HepG2 (cell line): ENCODE data around the gene RNF208. TPM values are rescaled to one million over a fixed set of nuclear protein-coding genes. Genes with fewer than 3 reads are reported as not detected.

Experiments used
- ATAC-seq: fragments of 200-7000 bp; cut with Tn5 transposase; 3 replicates; pipeline ENCODE4 v1.9.1; 2020; ENCODE audit warnings: mild to moderate bottlenecking, moderate library complexity
- BruUV-seq: library from RNA; stranded (reverse); fragments of 400-500 nt; replicated peaks from 2 replicates; lab custom pipeline; 2021; lab: Mats Ljungman, UMichigan
- CTCF ChIA-PET: fragments of 300-600 bp; formaldehyde crosslinking; extraction: SDS; loops from one replicate; lab custom pipeline; 2021; ENCODE audit warnings: low total read pairs, inconsistent platforms, low intra/inter-chr PET ratio; lab: Yijun Ruan, JAX
- POLR2A ChIA-PET: fragments of 350-600 bp; sonication (Branson Sonifier 250); formaldehyde crosslinking; loops from one replicate; lab custom pipeline; 2020; ENCODE audit warnings: antibody characterized with exemption, inconsistent platforms; lab: Yijun Ruan, JAX
- DNase-seq: peaks from one replicate; pipeline ENCODE4 v3.0.0-alpha.2; 2015; ENCODE audit warnings: low spot score
- FAIRE-seq: peaks from 3 replicates; lab custom pipeline; 2011; peaks lifted over from hg19 to GRCh38; lab: Jason Lieb, UNC
- H2AFZ ChIP-seq: one replicate; pipeline ENCODE4 v1.6.1; 2011; ENCODE audit warnings: low read length, inconsistent platforms
- H3K27ac ChIP-seq: fragments of 300-600 bp; 3 replicates; pipeline ENCODE4 v1.8.0; 2011; ENCODE audit warnings: mixed run types, mild to moderate bottlenecking, mixed read lengths, low read length, inconsistent platforms; ENCODE audit not compliant: insufficient read depth; ENCODE audit errors: extremely low read length
- H3K27me3 ChIP-seq, 2 experiments: fragments of 200-600 bp in 1 of 2; 2 replicates in 1 of 2; 3 replicates in 1 of 2; pipeline versions ENCODE4 v1.6.0 to v1.8.0; 2011; ENCODE audit warnings: low read length in 2 of 2, mild to moderate bottlenecking in 2 of 2, moderate library complexity in 2 of 2, inconsistent platforms in 1 of 2; ENCODE audit not compliant: insufficient read depth in 2 of 2, control insufficient read depth in 1 of 2
- H3K36me3 ChIP-seq, 2 experiments: fragments of 200-600 bp in 1 of 2; replicated peaks in 1 of 2; 2 replicates in 1 of 2; 3 replicates in 1 of 2; pipeline versions ENCODE4 v1.5.1 to v1.8.0; 2011; ENCODE audit warnings: low read length in 2 of 2, inconsistent platforms in 1 of 2; ENCODE audit not compliant: insufficient read depth in 2 of 2, control insufficient read depth in 1 of 2
- H3K4me1 ChIP-seq: 2 replicates; pipeline ENCODE4 v1.5.1; 2012; ENCODE audit warnings: low read length, inconsistent platforms; ENCODE audit not compliant: insufficient read depth
- H3K4me2 ChIP-seq: 2 replicates; pipeline ENCODE4 v1.6.0; 2011; ENCODE audit warnings: low read depth, low read length, inconsistent platforms
- H3K4me3 ChIP-seq, 3 experiments: fragments of 200-600 bp in 1 of 3; sonication (generic), shearing (Covaris generic) in 1 of 3; replicated peaks in 1 of 3; 2 replicates each; pipeline ENCODE4 v1.5.1; 2011 to 2016; ENCODE audit warnings: low read length in 3 of 3, inconsistent platforms in 2 of 3, low read depth in 2 of 3, mild to moderate bottlenecking in 2 of 3, control low read depth in 1 of 3, mixed read lengths in 1 of 3; ENCODE audit not compliant: insufficient read depth in 1 of 3
- H3K79me2 ChIP-seq: one replicate; pipeline ENCODE4 v1.6.1; 2011; ENCODE audit warnings: low read length, inconsistent platforms; ENCODE audit not compliant: insufficient read depth
- H3K9ac ChIP-seq: 2 replicates; pipeline ENCODE4 v1.6.0; 2011; ENCODE audit warnings: mild to moderate bottlenecking, low read depth, low read length, inconsistent platforms; ENCODE audit not compliant: insufficient read depth
- H3K9me3 ChIP-seq: 2 replicates; pipeline ENCODE4 v1.5.1; 2012; ENCODE audit warnings: mild to moderate bottlenecking, low read length
- H4K20me1 ChIP-seq: 2 replicates; pipeline ENCODE4 v1.6.0; 2011; ENCODE audit warnings: inconsistent platforms, mild to moderate bottlenecking, low read length, moderate library complexity; ENCODE audit not compliant: insufficient read depth
- AGO2 ChIP-seq: fragments of 200-400 bp; formaldehyde crosslinking; optimal IDR thresholded peaks from 2 replicates; pipeline ENCODE3; 2017; ENCODE audit warnings: mild to moderate bottlenecking, low read depth, low read length, moderate library complexity
- RBFOX2 ChIP-seq: fragments of 200-400 bp; formaldehyde crosslinking; IDR thresholded peaks from 2 replicates; pipeline ENCODE4 v1.6.1; 2017; ENCODE audit warnings: low read depth, mild to moderate bottlenecking, low read length
- RFX3 ChIP-seq: IDR thresholded peaks from 2 replicates; pipeline ENCODE4 v1.6.1; 2016; ENCODE audit warnings: missing biosample characterization, missing genetic modification reagents
- SP140L ChIP-seq: sonication (generic); formaldehyde crosslinking; IDR thresholded peaks from 2 replicates; pipeline ENCODE4 v1.4.0; 2020; ENCODE audit warnings: missing genetic modification reagents, borderline replicate concordance
- ZBTB38 ChIP-seq: sonication (generic); formaldehyde crosslinking; IDR thresholded peaks from 2 replicates; pipeline ENCODE4 v1.5.1; 2020; ENCODE audit warnings: mild to moderate bottlenecking, missing genetic modification reagents
- ZC3H13 ChIP-seq: sonication (generic); formaldehyde crosslinking; IDR thresholded peaks from 2 replicates; pipeline ENCODE4 v1.8.1; 2023; ENCODE audit warnings: mild to moderate bottlenecking, missing genetic modification reagents, moderate library complexity
- ZFY ChIP-seq: sonication (generic); formaldehyde crosslinking; IDR thresholded peaks from 2 replicates; pipeline ENCODE4 v1.4.0; 2020; ENCODE audit warnings: missing genetic modification reagents
- ZMYM4 ChIP-seq: sonication (generic); formaldehyde crosslinking; IDR thresholded peaks from 2 replicates; pipeline ENCODE4 v1.8.1; 2023; ENCODE audit warnings: mild to moderate bottlenecking, missing genetic modification reagents
- ZNF709 ChIP-seq: sonication (generic); formaldehyde crosslinking; IDR thresholded peaks from 2 replicates; pipeline ENCODE4 v1.5.0; 2020; ENCODE audit warnings: mild to moderate bottlenecking, missing genetic modification reagents
- ZNF776 ChIP-seq: sonication (generic); formaldehyde crosslinking; IDR thresholded peaks from 2 replicates; pipeline ENCODE4 v1.4.0; 2020; ENCODE audit warnings: mild to moderate bottlenecking, missing genetic modification reagents
- ZNF891 ChIP-seq: sonication (generic); formaldehyde crosslinking; IDR thresholded peaks from 2 replicates; pipeline ENCODE4 v1.5.0; 2020; ENCODE audit warnings: mild to moderate bottlenecking, missing genetic modification reagents
- WGBS: methylation state at CpG from one replicate; pipeline ENCODE4 v1.1.6; 2017; ENCODE audit warnings: low lambda C conversion rate; 5-methylcytosine and 5-hydroxymethylcytosine counted together
- in situ Hi-C: cut with HindIII; loops from 2 replicates; pipeline ENCODE4 v1.10.0; 2017; ENCODE audit warnings: low pct_unique_long_range_greater_than_20kb; ENCODE audit not compliant: extremely low pct_ligation_motif_present
- intact Hi-C: fragments of 100-400 bp; cut with micrococcal nuclease; formaldehyde crosslinking; loops from one replicate; pipeline ENCODE4 v1.10.0; 2022; ENCODE audit not compliant: unreplicated experiment
- polyA plus RNA-seq, 8 experiments: library from polyadenylated mRNA; depleted of rRNA in 3 of 8; stranded (reverse) in 7 of 8; unstranded in 1 of 8; fragments of >200 nt; fragmentation: Illumina TruSeq in 4 of 8; extraction: Trizol in 4 of 8; gene quantifications; 2 replicates each; pipeline versions ENCODE4 v1.2.1 to v1.2.3, GENCODE V29; 2011 to 2016; ENCODE audit warnings: low read depth in 4 of 8, missing spikeins in 1 of 8, mixed read lengths in 1 of 8; ENCODE audit not compliant: insufficient read depth in 1 of 8
- total RNA-seq, 5 experiments: library from RNA; depleted of rRNA; stranded (reverse); fragments of >200 nt; fragmentation: Illumina TruSeq; extraction: Trizol; gene quantifications; 2 replicates each; pipeline ENCODE4 v1.2.3, GENCODE V29; 2016; ENCODE audit warnings: low read depth in 1 of 5
- TF ChIP-seq, protein P1 (sequence below): sonication (generic); formaldehyde crosslinking; IDR thresholded peaks from 2 replicates; pipeline ENCODE4 v1.5.1; 2020; ENCODE audit warnings: missing genetic modification reagents, mild to moderate bottlenecking, borderline replicate concordance
- TF ChIP-seq, protein P2 (sequence below): sonication (generic); formaldehyde crosslinking; IDR thresholded peaks from 2 replicates; pipeline ENCODE4 v1.8.1; 2023; ENCODE audit warnings: missing genetic modification reagents, mild to moderate bottlenecking, borderline replicate concordance
- TF ChIP-seq, protein P3 (sequence below): sonication (generic); formaldehyde crosslinking; IDR thresholded peaks from 2 replicates; pipeline ENCODE4 v1.5.0; 2020; ENCODE audit warnings: mild to moderate bottlenecking, missing genetic modification reagents, borderline replicate concordance

RNF208 gene
- total and polyA plus RNA-seq, 2 of the 13 experiments (the other 11 are each of a cell fraction or from before 2014, with no cell fraction given): 1.6 to 2.1 TPM

DNA sequence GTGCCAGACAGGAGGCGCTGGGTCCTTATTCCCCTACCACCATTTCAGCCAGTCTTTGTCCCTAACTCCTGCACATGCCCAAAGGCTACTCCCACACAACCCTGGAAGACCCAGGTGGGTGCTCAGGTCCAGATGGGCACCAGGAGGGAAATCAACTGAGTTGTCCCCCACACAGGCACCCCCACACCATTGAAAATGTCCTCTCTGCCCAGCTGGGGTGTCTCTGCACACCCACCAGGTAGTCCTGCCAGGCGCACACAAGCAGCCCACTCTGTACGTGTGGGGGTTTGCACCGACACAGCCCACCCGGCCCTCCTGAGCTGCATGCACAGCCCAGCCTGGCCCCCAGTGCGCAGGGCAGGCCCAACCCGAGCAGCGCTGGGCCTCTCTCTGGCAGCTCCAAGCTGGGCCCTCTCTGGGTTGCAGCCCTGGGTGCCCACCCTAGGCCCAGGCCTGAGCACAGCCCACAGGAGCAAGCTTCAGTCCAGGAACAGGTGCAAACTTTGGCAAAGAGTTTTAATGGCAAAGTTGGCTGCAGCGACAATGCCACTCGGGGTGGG is 2.2 kb downstream of the RNF208 start:
- Histone ChIP-seq H2AFZ (no peak overlapping the region), H3K9ac (no peak overlapping the region), H3K27me3 (no peaks in the 10 kb centered on the region; a peak in 1 of 5 replicates), H3K4me1 (peaks cover 45% of the 10 kb centered on the region), H3K4me3 (no peak overlapping the region), H3K9me3 (no peaks in the 10 kb centered on the region), H3K36me3 (no peaks in the 10 kb centered on the region), H3K27ac (no peak overlapping the region), H4K20me1 (peaks cover 4% of the 10 kb centered on the region; the same call in 1 of the 2 replicates), H3K4me2 (no peak overlapping the region), H3K79me2 (peaks cover 3% of the 10 kb centered on the region)
- WGBS: 96% methylated on average over 5 of the region's 10 CpGs
- no peak for FAIRE-seq
- no peak for ATAC-seq
- POLR2A ChIA-PET: interaction anchor here (0.6 to 13.4 kb wide), 6 partner anchors 15 to 92 kb away, joined by 3 to 225 read pairs (median 8); partner anchors contain the start of genes NDOR1, TMEM203, TPRN and TUBB4B
- CTCF ChIA-PET: no interaction called here
- TF ChIP-seq ZNF891 (CRISPR knock-in tag) (no peak), RFX3 (no peak), ZMYM4 (CRISPR knock-in tag) (no peak), ZC3H13 (CRISPR knock-in tag) (peak; percentile 93), AGO2 (peak; percentile 73), ZBTB38 (CRISPR knock-in tag) (no peak), RBFOX2 (peak; percentile 19; the same call in 1 of the 2 replicates), ZFY (CRISPR knock-in tag) (0 out of 2 replicates have a peak, but pooled peaks have one; percentile 20), ZNF776 (CRISPR knock-in tag) (no peak), ZNF709 (CRISPR knock-in tag) (no peak), SP140L (CRISPR knock-in tag) (no peak)
- TF ChIP-seq, protein P1, sequence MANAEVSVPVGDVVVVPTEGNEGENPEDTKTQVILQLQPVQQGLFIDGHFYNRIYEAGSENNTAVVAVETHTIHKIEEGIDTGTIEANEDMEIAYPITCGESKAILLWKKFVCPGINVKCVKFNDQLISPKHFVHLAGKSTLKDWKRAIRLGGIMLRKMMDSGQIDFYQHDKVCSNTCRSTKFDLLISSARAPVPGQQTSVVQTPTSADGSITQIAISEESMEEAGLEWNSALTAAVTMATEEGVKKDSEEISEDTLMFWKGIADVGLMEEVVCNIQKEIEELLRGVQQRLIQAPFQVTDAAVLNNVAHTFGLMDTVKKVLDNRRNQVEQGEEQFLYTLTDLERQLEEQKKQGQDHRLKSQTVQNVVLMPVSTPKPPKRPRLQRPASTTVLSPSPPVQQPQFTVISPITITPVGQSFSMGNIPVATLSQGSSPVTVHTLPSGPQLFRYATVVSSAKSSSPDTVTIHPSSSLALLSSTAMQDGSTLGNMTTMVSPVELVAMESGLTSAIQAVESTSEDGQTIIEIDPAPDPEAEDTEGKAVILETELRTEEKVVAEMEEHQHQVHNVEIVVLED (CRISPR knock-in tag): no peak
- TF ChIP-seq, protein P2, sequence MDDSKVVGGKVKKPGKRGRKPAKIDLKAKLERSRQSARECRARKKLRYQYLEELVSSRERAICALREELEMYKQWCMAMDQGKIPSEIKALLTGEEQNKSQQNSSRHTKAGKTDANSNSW (CRISPR knock-in tag): no peak
- TF ChIP-seq, protein P3, sequence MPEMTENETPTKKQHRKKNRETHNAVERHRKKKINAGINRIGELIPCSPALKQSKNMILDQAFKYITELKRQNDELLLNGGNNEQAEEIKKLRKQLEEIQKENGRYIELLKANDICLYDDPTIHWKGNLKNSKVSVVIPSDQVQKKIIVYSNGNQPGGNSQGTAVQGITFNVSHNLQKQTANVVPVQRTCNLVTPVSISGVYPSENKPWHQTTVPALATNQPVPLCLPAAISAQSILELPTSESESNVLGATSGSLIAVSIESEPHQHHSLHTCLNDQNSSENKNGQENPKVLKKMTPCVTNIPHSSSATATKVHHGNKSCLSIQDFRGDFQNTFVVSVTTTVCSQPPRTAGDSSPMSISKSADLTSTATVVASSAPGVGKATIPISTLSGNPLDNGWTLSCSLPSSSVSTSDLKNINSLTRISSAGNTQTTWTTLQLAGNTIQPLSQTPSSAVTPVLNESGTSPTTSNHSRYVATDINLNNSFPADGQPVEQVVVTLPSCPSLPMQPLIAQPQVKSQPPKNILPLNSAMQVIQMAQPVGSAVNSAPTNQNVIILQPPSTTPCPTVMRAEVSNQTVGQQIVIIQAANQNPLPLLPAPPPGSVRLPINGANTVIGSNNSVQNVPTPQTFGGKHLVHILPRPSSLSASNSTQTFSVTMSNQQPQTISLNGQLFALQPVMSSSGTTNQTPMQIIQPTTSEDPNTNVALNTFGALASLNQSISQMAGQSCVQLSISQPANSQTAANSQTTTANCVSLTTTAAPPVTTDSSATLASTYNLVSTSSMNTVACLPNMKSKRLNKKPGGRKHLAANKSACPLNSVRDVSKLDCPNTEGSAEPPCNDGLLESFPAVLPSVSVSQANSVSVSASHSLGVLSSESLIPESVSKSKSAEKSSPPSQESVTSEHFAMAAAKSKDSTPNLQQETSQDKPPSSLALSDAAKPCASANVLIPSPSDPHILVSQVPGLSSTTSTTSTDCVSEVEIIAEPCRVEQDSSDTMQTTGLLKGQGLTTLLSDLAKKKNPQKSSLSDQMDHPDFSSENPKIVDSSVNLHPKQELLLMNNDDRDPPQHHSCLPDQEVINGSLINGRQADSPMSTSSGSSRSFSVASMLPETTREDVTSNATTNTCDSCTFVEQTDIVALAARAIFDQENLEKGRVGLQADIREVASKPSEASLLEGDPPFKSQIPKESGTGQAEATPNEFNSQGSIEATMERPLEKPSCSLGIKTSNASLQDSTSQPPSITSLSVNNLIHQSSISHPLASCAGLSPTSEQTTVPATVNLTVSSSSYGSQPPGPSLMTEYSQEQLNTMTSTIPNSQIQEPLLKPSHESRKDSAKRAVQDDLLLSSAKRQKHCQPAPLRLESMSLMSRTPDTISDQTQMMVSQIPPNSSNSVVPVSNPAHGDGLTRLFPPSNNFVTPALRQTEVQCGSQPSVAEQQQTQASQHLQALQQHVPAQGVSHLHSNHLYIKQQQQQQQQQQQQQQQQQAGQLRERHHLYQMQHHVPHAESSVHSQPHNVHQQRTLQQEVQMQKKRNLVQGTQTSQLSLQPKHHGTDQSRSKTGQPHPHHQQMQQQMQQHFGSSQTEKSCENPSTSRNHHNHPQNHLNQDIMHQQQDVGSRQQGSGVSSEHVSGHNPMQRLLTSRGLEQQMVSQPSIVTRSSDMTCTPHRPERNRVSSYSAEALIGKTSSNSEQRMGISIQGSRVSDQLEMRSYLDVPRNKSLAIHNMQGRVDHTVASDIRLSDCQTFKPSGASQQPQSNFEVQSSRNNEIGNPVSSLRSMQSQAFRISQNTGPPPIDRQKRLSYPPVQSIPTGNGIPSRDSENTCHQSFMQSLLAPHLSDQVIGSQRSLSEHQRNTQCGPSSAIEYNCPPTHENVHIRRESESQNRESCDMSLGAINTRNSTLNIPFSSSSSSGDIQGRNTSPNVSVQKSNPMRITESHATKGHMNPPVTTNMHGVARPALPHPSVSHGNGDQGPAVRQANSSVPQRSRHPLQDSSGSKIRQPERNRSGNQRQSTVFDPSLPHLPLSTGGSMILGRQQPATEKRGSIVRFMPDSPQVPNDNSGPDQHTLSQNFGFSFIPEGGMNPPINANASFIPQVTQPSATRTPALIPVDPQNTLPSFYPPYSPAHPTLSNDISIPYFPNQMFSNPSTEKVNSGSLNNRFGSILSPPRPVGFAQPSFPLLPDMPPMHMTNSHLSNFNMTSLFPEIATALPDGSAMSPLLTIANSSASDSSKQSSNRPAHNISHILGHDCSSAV (CRISPR knock-in tag): no peak
- in situ Hi-C loops (no loop called here), intact Hi-C loops (no loop called here)
- DNase-seq: no peak
- BruUV-seq: no TSS peak
